ENCODE data around the gene PLD3.

GRCh38 chr19:40414542-40415535 lies 66.3 kb downstream of the PLD3 start:
- no peak for TF ChIP-seq CTCF (IDR thresholded peaks at IDR 0.05; ENCODE audit: low read depth, low read length, poor library complexity, severe bottlenecking)
- TF ChIP-seq EZH2phosphoT487 (IDR thresholded peaks at IDR 0.05; ENCODE audit: borderline replicate concordance, low read length): no peak
